H9 (cell line): ENCODE results near the gene CMTM7. TPM values are rescaled to one million over a fixed set of nuclear protein-coding genes. Genes with fewer than 3 reads are reported as not detected.

Experiments
- DNase-seq: peaks from one replicate; pipeline ENCODE4 v3.0.0-alpha.2; 2017
- H2AFZ ChIP-seq: one replicate; pipeline ENCODE4 v1.6.1; 2013; ENCODE audit warnings: mild to moderate bottlenecking, low read length, control low read depth, moderate library complexity
- H2AK5ac ChIP-seq: 2 replicates; pipeline ENCODE4 v1.6.1; 2013; ENCODE audit warnings: low read length, control low read depth, mixed read lengths; ENCODE audit not compliant: insufficient read length
- H2BK120ac ChIP-seq: one replicate; pipeline ENCODE4 v1.6.1; 2013; ENCODE audit warnings: low read depth, mild to moderate bottlenecking, low read length, control low read depth, inconsistent platforms; ENCODE audit not compliant: poor library complexity, severe bottlenecking
- H2BK12ac ChIP-seq: 2 replicates; pipeline ENCODE4 v1.6.1; 2013; ENCODE audit warnings: low read length, control low read depth, mixed read lengths, low read depth; ENCODE audit not compliant: insufficient read length
- H2BK15ac ChIP-seq: 2 replicates; pipeline ENCODE4 v1.6.1; 2013; ENCODE audit warnings: low read depth, low read length, control low read depth
- H2BK20ac ChIP-seq: one replicate; pipeline ENCODE4 v1.6.1; 2013; ENCODE audit warnings: low read depth, mild to moderate bottlenecking, low read length, control low read depth, inconsistent platforms; ENCODE audit not compliant: poor library complexity, severe bottlenecking
- H2BK5ac ChIP-seq: 2 replicates; pipeline ENCODE4 v1.6.1; 2013; ENCODE audit warnings: low read length, control low read depth, mixed read lengths; ENCODE audit not compliant: insufficient read length
- H3K14ac ChIP-seq: 2 replicates; pipeline ENCODE4 v1.6.1; 2013; ENCODE audit warnings: low read length, control low read depth; ENCODE audit not compliant: insufficient read depth
- H3K18ac ChIP-seq: 2 replicates; pipeline ENCODE4 v1.6.1; 2013; ENCODE audit warnings: low read depth, mild to moderate bottlenecking, mixed read lengths, low read length, control low read depth; ENCODE audit not compliant: insufficient read length
- H3K23ac ChIP-seq: 2 replicates; pipeline ENCODE4 v1.6.1; 2013; ENCODE audit warnings: low read length, control low read depth, mixed read lengths, low read depth; ENCODE audit not compliant: insufficient read length
- H3K23me2 ChIP-seq: 2 replicates; pipeline ENCODE4 v1.6.1; 2013; ENCODE audit warnings: low read depth, mild to moderate bottlenecking, mixed read lengths, low read length, control low read depth; ENCODE audit not compliant: insufficient read length, poor library complexity, severe bottlenecking
- H3K27ac ChIP-seq: 2 replicates; pipeline ENCODE4 v1.5.1; 2013; ENCODE audit warnings: low read length, control low read depth, mixed read lengths, low read depth; ENCODE audit not compliant: insufficient read length
- H3K27me3 ChIP-seq: 2 replicates; pipeline ENCODE4 v1.6.1; 2013; ENCODE audit warnings: low read length, control low read depth, inconsistent platforms; ENCODE audit not compliant: insufficient read depth
- H3K4ac ChIP-seq: 2 replicates; pipeline ENCODE4 v1.6.1; 2013; ENCODE audit warnings: low read depth, mild to moderate bottlenecking, control low read depth, inconsistent platforms, low read length, moderate library complexity
- H3K4me1 ChIP-seq: 2 replicates; pipeline ENCODE4 v1.6.1; 2013; ENCODE audit warnings: low read length, control low read depth, inconsistent platforms; ENCODE audit not compliant: insufficient read depth
- H3K4me2 ChIP-seq: 2 replicates; pipeline ENCODE4 v1.6.1; 2013; ENCODE audit warnings: low read length, control low read depth, mixed read lengths; ENCODE audit not compliant: insufficient read length, insufficient read depth
- H3K56ac ChIP-seq: 2 replicates; pipeline ENCODE4 v1.6.1; 2013; ENCODE audit warnings: low read depth, mild to moderate bottlenecking, mixed read lengths, low read length, control low read depth; ENCODE audit not compliant: insufficient read length
- H3K79me1 ChIP-seq: 2 replicates; pipeline ENCODE4 v1.6.1; 2013; ENCODE audit warnings: low read depth, mild to moderate bottlenecking, moderate library complexity, low read length, control low read depth, inconsistent platforms; ENCODE audit not compliant: insufficient read depth, poor library complexity, severe bottlenecking
- H3K79me2 ChIP-seq: 2 replicates; pipeline ENCODE4 v1.6.1; 2013; ENCODE audit warnings: low read length, control low read depth, inconsistent platforms; ENCODE audit not compliant: insufficient read depth
- H3K9ac ChIP-seq: 2 replicates; pipeline ENCODE4 v1.6.1; 2013; ENCODE audit warnings: low read length, control low read depth, mixed read lengths; ENCODE audit not compliant: insufficient read length; ENCODE audit errors: extremely low read depth
- H3K9me3 ChIP-seq: one replicate; pipeline ENCODE4 v1.6.1; 2013; ENCODE audit warnings: low read depth, low read length, inconsistent platforms; ENCODE audit not compliant: control insufficient read depth
- H3T11ph ChIP-seq: one replicate; pipeline ENCODE4 v1.6.1; 2013; ENCODE audit warnings: mild to moderate bottlenecking, low read length, control low read depth, inconsistent platforms
- H4K20me1 ChIP-seq: one replicate; pipeline ENCODE4 v1.6.1; 2013; ENCODE audit not compliant: control insufficient read depth, insufficient read length, insufficient read depth
- H4K5ac ChIP-seq: 2 replicates; pipeline ENCODE4 v1.6.1; 2013; ENCODE audit warnings: low read depth, mild to moderate bottlenecking, mixed read lengths, low read length, control low read depth; ENCODE audit not compliant: insufficient read length
- H4K8ac ChIP-seq: replicated peaks from 2 replicates; pipeline ENCODE4 v1.6.1; 2013; ENCODE audit warnings: low read length, control low read depth, mixed read lengths, low read depth; ENCODE audit not compliant: insufficient read length
- H4K91ac ChIP-seq: 2 replicates; pipeline ENCODE4 v1.6.1; 2013; ENCODE audit warnings: low read depth, mild to moderate bottlenecking, moderate library complexity, mixed read lengths, low read length, control low read depth; ENCODE audit not compliant: insufficient read length
- H3K27ac Mint-ChIP-seq, 3 experiments: 2 replicates in 2 of 3; 3 replicates in 1 of 3; pipeline ENCODE4 v1.8.0; 2020 to 2021; ENCODE audit warnings: mixed read lengths in 3 of 3, mild to moderate bottlenecking in 1 of 3, moderate library complexity in 1 of 3
- H3K27me3 Mint-ChIP-seq: 2 replicates; pipeline ENCODE4 v1.8.0; 2021; ENCODE audit warnings: low read depth, mild to moderate bottlenecking, moderate library complexity, mixed read lengths
- H3K36me3 Mint-ChIP-seq, 3 experiments: 2 replicates in 2 of 3; 3 replicates in 1 of 3; pipeline ENCODE4 v1.8.0; 2020 to 2021; ENCODE audit warnings: low read depth in 3 of 3, mixed read lengths in 3 of 3; ENCODE audit not compliant: insufficient read depth in 1 of 3
- H3K4me1 Mint-ChIP-seq, 2 experiments: 2 replicates each; pipeline ENCODE4 v1.8.0; 2020; ENCODE audit warnings: mixed read lengths in 2 of 2
- H3K4me3 Mint-ChIP-seq, 2 experiments: 2 replicates in 1 of 2; 3 replicates in 1 of 2; pipeline ENCODE4 v1.8.0; 2020 to 2021; ENCODE audit warnings: mild to moderate bottlenecking in 2 of 2, mixed read lengths in 2 of 2, moderate library complexity in 1 of 2
- H3K9me3 Mint-ChIP-seq, 2 experiments: 2 replicates in 1 of 2; 3 replicates in 1 of 2; pipeline ENCODE4 v1.8.0; 2020; ENCODE audit warnings: mild to moderate bottlenecking in 2 of 2, mixed read lengths in 2 of 2, moderate library complexity in 1 of 2
- WGBS: extraction: QIAGEN DNeasy Blood & Tissue Kit; methylation state at CpG from one replicate; pipeline ENCODE4 v1.1.7; 2013; ENCODE audit warnings: missing lambda C conversion rate, low lambda C conversion rate, mixed read lengths; ENCODE audit not compliant: insufficient read length; ENCODE audit errors: extremely low coverage; 5-methylcytosine and 5-hydroxymethylcytosine counted together
- total RNA-seq: library from RNA; stranded (reverse); gene quantifications from 2 replicates; pipeline ENCODE4 v1.2.1, GENCODE V29; 2021
- TF ChIP-seq, protein P1 (sequence below): fragments of 200-600 bp; sonication (generic); conservative IDR thresholded peaks from 3 replicates; pipeline ENCODE4 v1.8.0; 2021; ENCODE audit warnings: antibody characterized with exemption, mild to moderate bottlenecking

The CMTM7 gene
- total RNA-seq, 1 experiment from 2014 or later = 23.9 TPM

DNA sequence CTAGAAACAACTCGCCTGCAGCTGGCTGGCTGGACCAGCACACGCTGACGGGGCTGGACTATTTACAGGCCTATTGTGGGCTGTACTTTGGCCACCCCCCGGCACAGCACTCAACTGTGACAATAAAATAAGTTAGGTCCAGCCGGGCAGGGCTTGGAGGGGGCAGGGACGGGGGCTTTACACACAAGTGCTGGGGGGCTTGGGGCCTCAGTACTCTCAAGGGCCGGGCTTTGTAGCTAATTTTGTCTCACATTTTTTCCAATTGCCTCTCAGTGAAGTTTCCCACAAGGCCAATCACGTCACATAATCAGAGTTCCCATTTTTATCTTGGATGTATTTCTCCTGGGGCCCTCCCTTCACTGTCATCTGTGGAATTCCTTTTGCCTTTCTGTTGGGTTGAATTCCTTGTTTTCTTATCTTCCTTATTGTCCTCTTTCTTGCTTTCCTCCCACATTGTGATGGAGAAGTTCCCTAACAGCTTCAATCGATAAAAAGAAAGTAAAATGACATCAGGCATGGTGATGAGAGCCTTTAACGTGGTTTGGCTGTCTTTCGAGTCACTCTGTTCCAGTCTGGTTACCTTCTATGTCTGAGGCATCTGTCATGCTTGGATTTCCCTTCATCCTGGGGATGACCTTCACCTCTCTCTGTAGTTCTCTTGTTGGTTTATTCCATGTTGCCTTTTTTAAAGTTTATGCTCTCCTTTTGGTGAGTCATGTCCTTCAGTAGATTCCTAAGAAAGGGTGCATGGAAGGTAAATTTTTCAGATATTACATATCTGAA, 44.1 kb upstream of the CMTM7 start:
- peaks cover 33 to 36% of the 10 kb centered on the region in 2 experiments for H3K4me1 Mint-ChIP-seq
- H3K36me3 Mint-ChIP-seq = no peaks in the 10 kb centered on the region
- no peaks in the 10 kb centered on the region for H3K79me1 ChIP-seq
- no peak for DNase-seq
- H3K4me2 ChIP-seq = no peak overlapping the region
- H2BK20ac ChIP-seq = no peak overlapping the region
- no peaks in the 10 kb centered on the region for H3K9me3 ChIP-seq
- H3K27ac ChIP-seq = no peak overlapping the region
- H3K9me3 Mint-ChIP-seq = no peaks in the 10 kb centered on the region
- H3K18ac ChIP-seq = no peak overlapping the region
- H2AK5ac ChIP-seq = no peak overlapping the region
- TF ChIP-seq, protein P1, sequence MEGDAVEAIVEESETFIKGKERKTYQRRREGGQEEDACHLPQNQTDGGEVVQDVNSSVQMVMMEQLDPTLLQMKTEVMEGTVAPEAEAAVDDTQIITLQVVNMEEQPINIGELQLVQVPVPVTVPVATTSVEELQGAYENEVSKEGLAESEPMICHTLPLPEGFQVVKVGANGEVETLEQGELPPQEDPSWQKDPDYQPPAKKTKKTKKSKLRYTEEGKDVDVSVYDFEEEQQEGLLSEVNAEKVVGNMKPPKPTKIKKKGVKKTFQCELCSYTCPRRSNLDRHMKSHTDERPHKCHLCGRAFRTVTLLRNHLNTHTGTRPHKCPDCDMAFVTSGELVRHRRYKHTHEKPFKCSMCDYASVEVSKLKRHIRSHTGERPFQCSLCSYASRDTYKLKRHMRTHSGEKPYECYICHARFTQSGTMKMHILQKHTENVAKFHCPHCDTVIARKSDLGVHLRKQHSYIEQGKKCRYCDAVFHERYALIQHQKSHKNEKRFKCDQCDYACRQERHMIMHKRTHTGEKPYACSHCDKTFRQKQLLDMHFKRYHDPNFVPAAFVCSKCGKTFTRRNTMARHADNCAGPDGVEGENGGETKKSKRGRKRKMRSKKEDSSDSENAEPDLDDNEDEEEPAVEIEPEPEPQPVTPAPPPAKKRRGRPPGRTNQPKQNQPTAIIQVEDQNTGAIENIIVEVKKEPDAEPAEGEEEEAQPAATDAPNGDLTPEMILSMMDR = no peak
- no peak overlapping the region for H3K4me3 Mint-ChIP-seq
- no peak overlapping the region for H4K91ac ChIP-seq
- H3K14ac ChIP-seq = no peak overlapping the region
- H2BK5ac ChIP-seq = no peak overlapping the region
- no CpG with 5 or more reads among the region's 11 CpGs for WGBS
- H3K56ac ChIP-seq = no peak overlapping the region
- H3K4me1 ChIP-seq = peaks cover 8% of the 10 kb centered on the region
- H3T11ph ChIP-seq = no peak overlapping the region
- H4K8ac ChIP-seq = no peak overlapping the region
- H2BK15ac ChIP-seq = no peak overlapping the region
- H3K23ac ChIP-seq = no peak overlapping the region
- H3K23me2 ChIP-seq = no peaks in the 10 kb centered on the region
- no peak overlapping the region for H2AFZ ChIP-seq
- H3K79me2 ChIP-seq = no peaks in the 10 kb centered on the region
- H4K20me1 ChIP-seq = no peaks in the 10 kb centered on the region
- H3K27ac Mint-ChIP-seq = peak overlapping the region in 2 of 3 experiments; percentile 61 to 84; a peak in 6 of 7 replicates
- H2BK12ac ChIP-seq = no peak overlapping the region
- no peaks in the 10 kb centered on the region for H3K27me3 Mint-ChIP-seq
- H4K5ac ChIP-seq = no peak overlapping the region
- no peak overlapping the region for H2BK120ac ChIP-seq
- H3K4ac ChIP-seq = no peak overlapping the region
- no peaks in the 10 kb centered on the region for H3K27me3 ChIP-seq
- no peak overlapping the region for H3K9ac ChIP-seq
